ENCODE results near the gene SLC25A29.
"Not testable (repeated sequence)": the region's sequence is repeated elsewhere in the genome, so short reads cannot be mapped to it uniquely, and the experiment has no call there.

SLC25A29 gene

GRCh38 chr14:100287202-100287997 is 18.8 kb downstream of the SLC25A29 start:
- Histone ChIP-seq H3K36me3 (ENCODE audit: control insufficient read depth, insufficient read depth, low read length) (no peaks in the 10 kb centered on the region), H3K27me3 (ENCODE audit: control insufficient read depth, insufficient read depth, low read length) (no peaks in the 10 kb centered on the region), H3K9ac (ENCODE audit: low read length) (no peak overlapping the region), H3K9me3 (ENCODE audit: control insufficient read depth, low read length) (no peaks in the 10 kb centered on the region), H3K4me3 (ENCODE audit: low read length) (no peak overlapping the region), H3K4me1 (ENCODE audit: control insufficient read depth, insufficient read depth, low read length) (peaks cover 11% of the 10 kb centered on the region)

DNA sequence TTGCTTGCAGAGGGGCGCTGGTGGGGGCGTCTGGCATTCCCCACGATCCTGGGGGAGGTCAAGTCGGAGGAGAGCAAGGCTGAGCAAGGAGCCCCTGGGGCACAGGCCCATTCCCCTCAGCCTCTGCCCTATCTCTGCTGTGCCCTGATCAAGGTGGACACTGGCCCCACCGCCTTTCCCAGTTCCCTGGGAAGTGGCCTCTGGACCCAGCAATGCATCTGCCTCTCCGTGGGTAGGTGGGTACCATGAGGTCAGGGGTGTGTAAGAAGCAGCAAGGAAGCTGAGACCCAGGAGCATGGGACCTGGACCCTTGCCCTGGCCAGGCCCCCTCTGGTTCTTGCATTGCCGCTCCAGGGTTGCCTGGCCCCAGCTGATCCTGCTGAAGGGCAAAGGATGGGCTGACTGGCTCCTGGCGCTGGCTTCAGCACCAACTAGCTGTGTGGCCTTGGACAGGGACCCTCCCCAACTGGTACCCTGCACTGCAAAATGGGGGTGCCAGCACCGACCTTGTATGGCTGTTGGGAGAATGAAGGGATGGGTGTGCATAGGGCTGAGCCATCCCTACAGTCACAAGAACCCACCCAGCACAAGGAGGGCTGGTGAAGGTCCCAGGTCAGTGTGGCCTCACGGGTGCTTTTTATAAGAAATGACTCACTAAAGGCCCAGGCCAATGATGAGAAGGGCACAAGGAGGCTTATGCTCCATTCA is 19.6 kb downstream of the SLC25A29 start:
- Histone ChIP-seq H3K4me3 (ENCODE audit: low read length) (no peak overlapping the region), H3K4me1 (ENCODE audit: control insufficient read depth, insufficient read depth, low read length) (peaks cover 11% of the 10 kb centered on the region), H3K9me3 (ENCODE audit: control insufficient read depth, low read length) (no peaks in the 10 kb centered on the region), H3K27me3 (ENCODE audit: control insufficient read depth, insufficient read depth, low read length) (no peaks in the 10 kb centered on the region), H3K36me3 (ENCODE audit: control insufficient read depth, insufficient read depth, low read length) (no peaks in the 10 kb centered on the region), H3K9ac (ENCODE audit: low read length) (no peak overlapping the region)

GRCh38 chr14:100285913-100286400 is 20.3 kb downstream of the SLC25A29 start:
- no peaks in the 10 kb centered on the region for H3K36me3 ChIP-seq (ENCODE audit: control insufficient read depth, insufficient read depth, low read length)
- H3K4me1 ChIP-seq (ENCODE audit: control insufficient read depth, insufficient read depth, low read length): peaks cover 11% of the 10 kb centered on the region
- H3K4me3 ChIP-seq (ENCODE audit: low read length): peak overlapping the region; percentile 25
- H3K9me3 ChIP-seq (ENCODE audit: control insufficient read depth, low read length): no peaks in the 10 kb centered on the region
- H3K9ac ChIP-seq (ENCODE audit: low read length): peak overlapping the region; percentile 82
- H3K27me3 ChIP-seq (ENCODE audit: control insufficient read depth, insufficient read depth, low read length): no peaks in the 10 kb centered on the region

GRCh38 chr14:100285021-100285912 is 21.0 kb downstream of the SLC25A29 start:
- no peaks in the 10 kb centered on the region for H3K9me3 ChIP-seq (ENCODE audit: control insufficient read depth, low read length)
- H3K9ac ChIP-seq (ENCODE audit: low read length): peak overlapping the region; percentile 82
- no peaks in the 10 kb centered on the region for H3K27me3 ChIP-seq (ENCODE audit: control insufficient read depth, insufficient read depth, low read length)
- H3K36me3 ChIP-seq (ENCODE audit: control insufficient read depth, insufficient read depth, low read length): no peaks in the 10 kb centered on the region
- H3K4me1 ChIP-seq (ENCODE audit: control insufficient read depth, insufficient read depth, low read length): peaks cover 11% of the 10 kb centered on the region
- peak overlapping the region; percentile 25 for H3K4me3 ChIP-seq (ENCODE audit: low read length)

DNA sequence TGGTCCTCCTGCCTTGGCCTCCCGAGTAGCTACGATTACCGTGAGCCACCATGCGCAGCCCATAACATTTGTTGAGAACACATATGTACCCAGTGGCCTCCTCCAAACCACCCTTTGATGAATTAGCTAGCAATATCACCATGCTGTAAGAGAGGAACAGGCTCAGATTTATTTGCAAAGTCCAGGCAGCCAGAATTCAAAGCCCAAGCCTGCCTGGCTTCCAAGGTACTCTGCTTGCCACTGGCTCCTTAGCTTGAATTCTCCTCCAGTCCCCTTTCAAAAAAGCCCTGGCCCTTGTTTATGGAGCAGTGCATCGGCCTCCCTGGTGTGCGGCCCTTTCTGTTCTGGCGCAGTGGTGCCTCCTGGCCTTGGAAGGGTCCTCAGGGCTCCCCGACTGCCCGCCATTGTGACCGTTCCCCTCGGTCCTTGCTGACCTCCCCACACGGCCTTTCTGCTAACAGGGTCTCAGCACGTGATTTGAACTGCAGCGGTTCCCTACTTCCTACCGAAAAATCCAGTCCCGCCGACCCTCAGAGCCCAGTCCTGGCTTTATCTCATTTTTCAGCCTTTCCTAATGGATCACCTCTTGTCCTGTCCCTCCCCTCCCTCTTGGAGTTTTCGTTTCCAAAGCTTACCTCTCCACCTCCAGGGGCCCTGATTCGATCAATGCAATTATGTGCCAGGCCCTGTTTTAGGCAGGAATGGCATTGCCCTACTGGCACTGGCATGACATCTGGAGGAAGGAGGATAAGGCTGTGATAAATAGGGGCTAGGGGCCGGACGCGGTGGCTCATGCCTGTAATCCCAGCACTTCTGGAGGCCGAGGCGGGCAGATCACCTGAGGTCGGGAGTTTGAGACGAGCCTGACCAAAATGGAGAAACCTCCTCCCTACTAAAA is 22.0 kb downstream of the SLC25A29 start:
- Histone ChIP-seq H3K9ac (ENCODE audit: low read length) (peak overlapping the region; percentile 82), H3K9me3 (ENCODE audit: control insufficient read depth, low read length) (no peaks in the 10 kb centered on the region), H3K4me1 (ENCODE audit: control insufficient read depth, insufficient read depth, low read length) (peaks cover 11% of the 10 kb centered on the region), H3K27me3 (ENCODE audit: control insufficient read depth, insufficient read depth, low read length) (no peaks in the 10 kb centered on the region), H3K4me3 (ENCODE audit: low read length) (no peak overlapping the region), H3K36me3 (ENCODE audit: control insufficient read depth, insufficient read depth, low read length) (no peaks in the 10 kb centered on the region)

- not testable (repeated sequence) for H3K4me3 ChIP-seq (ENCODE audit: low read length); H3K9ac ChIP-seq (ENCODE audit: low read length); H3K27me3 ChIP-seq (ENCODE audit: control insufficient read depth, insufficient read depth, low read length); H3K36me3 ChIP-seq (ENCODE audit: control insufficient read depth, insufficient read depth, low read length); H3K9me3 ChIP-seq (ENCODE audit: control insufficient read depth, low read length)
- H3K4me1 ChIP-seq (ENCODE audit: control insufficient read depth, insufficient read depth, low read length): peaks cover 11% of the 10 kb centered on the region
Observed at GRCh38 chr14:100283436-100283835, 22.8 kb downstream of the SLC25A29 start.

DNA sequence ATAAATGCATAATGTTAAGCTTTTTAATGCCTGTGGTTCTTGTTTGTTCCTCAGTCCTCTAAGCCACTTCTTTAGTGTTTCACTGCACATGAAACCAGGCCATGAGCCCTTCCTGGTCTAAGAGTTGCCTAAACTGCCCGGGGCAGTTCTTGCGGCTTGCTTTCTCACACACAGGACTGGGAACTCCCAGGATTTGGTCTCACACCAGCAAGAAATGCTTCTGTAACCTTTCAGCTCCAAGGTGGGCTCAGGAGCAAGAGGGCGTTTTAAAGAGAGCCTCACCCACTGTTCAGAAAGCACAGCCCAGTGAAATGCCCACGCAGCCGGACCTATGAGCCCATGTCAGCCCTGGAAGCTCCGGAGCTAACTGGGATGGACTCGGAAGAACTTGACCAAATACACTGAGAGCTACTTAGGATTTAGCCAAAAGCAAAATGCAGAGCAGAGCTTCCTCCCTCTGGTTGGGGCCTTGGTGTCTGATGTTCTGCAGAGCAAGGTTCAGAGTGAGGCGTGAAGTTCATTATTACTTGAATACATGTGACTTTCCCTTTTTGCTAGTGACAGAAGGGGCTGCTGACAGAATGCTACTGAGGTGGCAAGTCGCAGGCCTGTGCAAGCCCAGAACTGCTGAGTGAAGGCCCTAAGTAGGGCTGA is 23.4 kb downstream of the SLC25A29 start:
- Histone ChIP-seq H3K4me3 (ENCODE audit: low read length) (no peak overlapping the region), H3K4me1 (ENCODE audit: control insufficient read depth, insufficient read depth, low read length) (peaks cover 11% of the 10 kb centered on the region), H3K9ac (ENCODE audit: low read length) (no peak overlapping the region), H3K36me3 (ENCODE audit: control insufficient read depth, insufficient read depth, low read length) (no peaks in the 10 kb centered on the region), H3K9me3 (ENCODE audit: control insufficient read depth, low read length) (no peaks in the 10 kb centered on the region), H3K27me3 (ENCODE audit: control insufficient read depth, insufficient read depth, low read length) (no peaks in the 10 kb centered on the region)

DNA sequence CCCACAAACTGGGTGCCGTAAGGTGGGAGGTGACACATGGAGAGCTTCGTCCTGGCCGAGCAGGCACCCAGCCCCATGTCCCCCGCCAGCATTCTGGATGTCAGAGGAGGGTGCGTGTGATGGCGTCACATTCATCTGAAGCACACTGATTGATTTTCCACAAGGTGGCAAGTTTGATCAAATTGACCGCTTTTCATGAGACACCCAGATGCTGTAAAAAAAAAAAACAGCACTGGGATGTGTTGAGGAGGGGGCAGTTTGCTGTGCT is 24.2 kb downstream of the SLC25A29 start:
- no peaks in the 10 kb centered on the region for H3K36me3 ChIP-seq (ENCODE audit: control insufficient read depth, insufficient read depth, low read length)
- H3K27me3 ChIP-seq (ENCODE audit: control insufficient read depth, insufficient read depth, low read length): no peaks in the 10 kb centered on the region
- H3K9me3 ChIP-seq (ENCODE audit: control insufficient read depth, low read length): no peaks in the 10 kb centered on the region
- no peak overlapping the region for H3K9ac ChIP-seq (ENCODE audit: low read length)
- peaks cover 11% of the 10 kb centered on the region for H3K4me1 ChIP-seq (ENCODE audit: control insufficient read depth, insufficient read depth, low read length)
- no peak overlapping the region for H3K4me3 ChIP-seq (ENCODE audit: low read length)

- H3K9ac ChIP-seq (ENCODE audit: low read length): no peak overlapping the region
- H3K4me3 ChIP-seq (ENCODE audit: low read length): no peak overlapping the region
- no peaks in the 10 kb centered on the region for H3K9me3 ChIP-seq (ENCODE audit: control insufficient read depth, low read length)
- H3K4me1 ChIP-seq (ENCODE audit: control insufficient read depth, insufficient read depth, low read length): peaks cover 11% of the 10 kb centered on the region
- no peaks in the 10 kb centered on the region for H3K36me3 ChIP-seq (ENCODE audit: control insufficient read depth, insufficient read depth, low read length)
- no peaks in the 10 kb centered on the region for H3K27me3 ChIP-seq (ENCODE audit: control insufficient read depth, insufficient read depth, low read length)
Observed at GRCh38 chr14:100281286-100282082, 24.8 kb downstream of the SLC25A29 start.

GRCh38 chr14:100279563-100279962 is 26.7 kb downstream of the SLC25A29 start:
- Histone ChIP-seq H3K27me3 (ENCODE audit: control insufficient read depth, insufficient read depth, low read length) (no peaks in the 10 kb centered on the region), H3K9ac (ENCODE audit: low read length) (no peak overlapping the region), H3K4me1 (ENCODE audit: control insufficient read depth, insufficient read depth, low read length) (peaks cover 3% of the 10 kb centered on the region), H3K9me3 (ENCODE audit: control insufficient read depth, low read length) (no peaks in the 10 kb centered on the region), H3K36me3 (ENCODE audit: control insufficient read depth, insufficient read depth, low read length) (no peaks in the 10 kb centered on the region), H3K4me3 (ENCODE audit: low read length) (no peak overlapping the region)
